ENCODE data around the gene ELL.

ELL gene

GRCh38 chr19:18456974-18457373 lies 64.9 kb downstream of the ELL start:
- peaks cover 60% of the 10 kb centered on the region for H3K4me1 ChIP-seq (ENCODE audit: control insufficient read depth, insufficient read depth, low read length)
- no peaks in the 10 kb centered on the region for H3K27me3 ChIP-seq (ENCODE audit: control insufficient read depth, insufficient read depth, low read length)
- H3K9ac ChIP-seq (ENCODE audit: low read depth, low read length): no peak overlapping the region
- no peaks in the 10 kb centered on the region for H3K9me3 ChIP-seq (replicated peaks; ENCODE audit: low read length)
- peaks cover 49% of the 10 kb centered on the region for H3K36me3 ChIP-seq (ENCODE audit: insufficient read depth, low read length)
- no peak overlapping the region for H3K4me3 ChIP-seq (ENCODE audit: low read length)
- no peak overlapping the region for H3K4me2 ChIP-seq (ENCODE audit: low read length)

- Histone ChIP-seq H3K27me3 (ENCODE audit: control insufficient read depth, insufficient read depth, low read length) (no peaks in the 10 kb centered on the region), H3K36me3 (ENCODE audit: insufficient read depth, low read length) (peaks cover 51% of the 10 kb centered on the region), H3K4me1 (ENCODE audit: control insufficient read depth, insufficient read depth, low read length) (peaks cover 55% of the 10 kb centered on the region), H3K4me2 (ENCODE audit: low read length) (no peak overlapping the region), H3K9me3 (replicated peaks; ENCODE audit: low read length) (no peaks in the 10 kb centered on the region), H3K4me3 (ENCODE audit: low read length) (no peak overlapping the region), H3K9ac (ENCODE audit: low read depth, low read length) (no peak overlapping the region)
Measured at GRCh38 chr19:18456279-18456678, 65.6 kb downstream of the ELL start.

GRCh38 chr19:18453269-18454024 lies 68.4 kb downstream of the ELL start:
- no peaks in the 10 kb centered on the region for H3K27me3 ChIP-seq (ENCODE audit: control insufficient read depth, insufficient read depth, low read length)
- H3K4me1 ChIP-seq (ENCODE audit: control insufficient read depth, insufficient read depth, low read length): peaks cover 39% of the 10 kb centered on the region
- peaks cover 54% of the 10 kb centered on the region for H3K36me3 ChIP-seq (ENCODE audit: insufficient read depth, low read length)
- H3K4me3 ChIP-seq (ENCODE audit: low read length): no peak overlapping the region
- no peaks in the 10 kb centered on the region for H3K9me3 ChIP-seq (replicated peaks; ENCODE audit: low read length)
- H3K9ac ChIP-seq (ENCODE audit: low read depth, low read length): no peak overlapping the region
- H3K4me2 ChIP-seq (ENCODE audit: low read length): no peak overlapping the region

- Histone ChIP-seq H3K9me3 (replicated peaks; ENCODE audit: low read length) (no peaks in the 10 kb centered on the region), H3K9ac (ENCODE audit: low read depth, low read length) (no peak overlapping the region), H3K4me2 (ENCODE audit: low read length) (no peak overlapping the region), H3K27me3 (ENCODE audit: control insufficient read depth, insufficient read depth, low read length) (no peaks in the 10 kb centered on the region), H3K36me3 (ENCODE audit: insufficient read depth, low read length) (peaks cover 49% of the 10 kb centered on the region), H3K4me1 (ENCODE audit: control insufficient read depth, insufficient read depth, low read length) (peaks cover 31% of the 10 kb centered on the region), H3K4me3 (ENCODE audit: low read length) (no peak overlapping the region)
Measured at GRCh38 chr19:18452386-18452785, 69.5 kb downstream of the ELL start.

GRCh38 chr19:18450931-18451836 lies 70.7 kb downstream of the ELL start:
- Histone ChIP-seq H3K4me2 (ENCODE audit: low read length) (no peak overlapping the region), H3K4me1 (ENCODE audit: control insufficient read depth, insufficient read depth, low read length) (peaks cover 21% of the 10 kb centered on the region), H3K9ac (ENCODE audit: low read depth, low read length) (no peak overlapping the region), H3K27me3 (ENCODE audit: control insufficient read depth, insufficient read depth, low read length) (no peaks in the 10 kb centered on the region), H3K36me3 (ENCODE audit: insufficient read depth, low read length) (peaks cover 53% of the 10 kb centered on the region), H3K4me3 (ENCODE audit: low read length) (no peak overlapping the region), H3K9me3 (replicated peaks; ENCODE audit: low read length) (no peaks in the 10 kb centered on the region)

GRCh38 chr19:18450021-18450930 lies 71.6 kb downstream of the ELL start:
- H3K4me1 ChIP-seq (ENCODE audit: control insufficient read depth, insufficient read depth, low read length): peaks cover 21% of the 10 kb centered on the region
- no peaks in the 10 kb centered on the region for H3K9me3 ChIP-seq (replicated peaks; ENCODE audit: low read length)
- H3K36me3 ChIP-seq (ENCODE audit: insufficient read depth, low read length): peaks cover 58% of the 10 kb centered on the region
- H3K9ac ChIP-seq (ENCODE audit: low read depth, low read length): no peak overlapping the region
- H3K4me3 ChIP-seq (ENCODE audit: low read length): no peak overlapping the region
- no peaks in the 10 kb centered on the region for H3K27me3 ChIP-seq (ENCODE audit: control insufficient read depth, insufficient read depth, low read length)
- H3K4me2 ChIP-seq (ENCODE audit: low read length): no peak overlapping the region

GRCh38 chr19:18449552-18449951 lies 72.3 kb downstream of the ELL start:
- H3K4me3 ChIP-seq (ENCODE audit: low read length): no peak overlapping the region

GRCh38 chr19:18446811-18447359 lies 75.0 kb downstream of the ELL start:
- no peak overlapping the region for H3K4me2 ChIP-seq (ENCODE audit: low read length)
- no peaks in the 10 kb centered on the region for H3K9me3 ChIP-seq (replicated peaks; ENCODE audit: low read length)
- peaks cover 2% of the 10 kb centered on the region for H3K4me1 ChIP-seq (ENCODE audit: control insufficient read depth, insufficient read depth, low read length)
- no peak overlapping the region for H3K9ac ChIP-seq (ENCODE audit: low read depth, low read length)
- peaks cover 67% of the 10 kb centered on the region for H3K36me3 ChIP-seq (ENCODE audit: insufficient read depth, low read length)
- no peak overlapping the region for H3K4me3 ChIP-seq (ENCODE audit: low read length)
- H3K27me3 ChIP-seq (ENCODE audit: control insufficient read depth, insufficient read depth, low read length): no peaks in the 10 kb centered on the region

More at GRCh38 chr19:18449552-18449951, 72.3 kb downstream of the ELL start:
- no peak overlapping the region for H3K4me2 ChIP-seq (ENCODE audit: low read length)
- H3K27me3 ChIP-seq (ENCODE audit: control insufficient read depth, insufficient read depth, low read length): no peaks in the 10 kb centered on the region
- no peak overlapping the region for H3K9ac ChIP-seq (ENCODE audit: low read depth, low read length)
- no peaks in the 10 kb centered on the region for H3K9me3 ChIP-seq (replicated peaks; ENCODE audit: low read length)
- peaks cover 59% of the 10 kb centered on the region for H3K36me3 ChIP-seq (ENCODE audit: insufficient read depth, low read length)
- peaks cover 21% of the 10 kb centered on the region for H3K4me1 ChIP-seq (ENCODE audit: control insufficient read depth, insufficient read depth, low read length)

GRCh38 chr19:18446145-18446810 lies 75.6 kb downstream of the ELL start:
- H3K36me3 ChIP-seq (ENCODE audit: insufficient read depth, low read length): peaks cover 61% of the 10 kb centered on the region
- peaks cover 2% of the 10 kb centered on the region for H3K4me1 ChIP-seq (ENCODE audit: control insufficient read depth, insufficient read depth, low read length)
- no peak overlapping the region for H3K4me3 ChIP-seq (ENCODE audit: low read length)
- H3K9ac ChIP-seq (ENCODE audit: low read depth, low read length): no peak overlapping the region
- H3K9me3 ChIP-seq (replicated peaks; ENCODE audit: low read length): no peaks in the 10 kb centered on the region
- H3K27me3 ChIP-seq (ENCODE audit: control insufficient read depth, insufficient read depth, low read length): no peaks in the 10 kb centered on the region
- H3K4me2 ChIP-seq (ENCODE audit: low read length): no peak overlapping the region

- Histone ChIP-seq H3K9me3 (replicated peaks; ENCODE audit: low read length) (no peaks in the 10 kb centered on the region), H3K4me3 (ENCODE audit: low read length) (no peak overlapping the region), H3K4me1 (ENCODE audit: control insufficient read depth, insufficient read depth, low read length) (no peaks in the 10 kb centered on the region), H3K27me3 (ENCODE audit: control insufficient read depth, insufficient read depth, low read length) (no peaks in the 10 kb centered on the region), H3K36me3 (ENCODE audit: insufficient read depth, low read length) (peaks cover 55% of the 10 kb centered on the region), H3K9ac (ENCODE audit: low read depth, low read length) (no peak overlapping the region), H3K4me2 (ENCODE audit: low read length) (no peak overlapping the region)
Measured at GRCh38 chr19:18445262-18445948, 76.5 kb downstream of the ELL start.
